ENCODE results near the gene LDAF1. TPM values are rescaled to one million over a fixed set of nuclear protein-coding genes. Genes with fewer than 3 reads are reported as not detected.

Gene LDAF1
- total and polyA plus RNA-seq, 7 experiments from 2014 or later, result 8.2 to 21.4 (median 15.8) TPM

Other genes starting within 250 kb of the LDAF1 start
- not detected for gene DNAH3, start 7.8 kb upstream of the LDAF1 start, total RNA-seq
- gene DNAH3, start 7.8 kb upstream of the LDAF1 start, polyA plus RNA-seq, result not detected
- not detected for gene ZP2, start 52.9 kb downstream of the LDAF1 start, total RNA-seq
- gene ZP2, start 52.9 kb downstream of the LDAF1 start, polyA plus RNA-seq, result not detected
- gene ANKS4B, start 75.0 kb downstream of the LDAF1 start, total RNA-seq, result not detected
- not detected for gene ANKS4B, start 75.0 kb downstream of the LDAF1 start, polyA plus RNA-seq
- gene CRYM, start 119.6 kb downstream of the LDAF1 start, total RNA-seq, result under 1 TPM in 1 of 5 experiments, not detected in 4; 0.44 TPM
- not detected for gene CRYM, start 119.6 kb downstream of the LDAF1 start, polyA plus RNA-seq